Ishikawa (cell line): ENCODE measurements around the gene KCNQ1.

ENCODE experiments used
- CEBPB ChIP-seq: IDR thresholded peaks from 2 replicates; pipeline ENCODE4 v1.6.1; 2012
- CREB1 ChIP-seq: IDR thresholded peaks from 2 replicates; pipeline ENCODE4 v1.6.1; 2012; ENCODE audit warnings: low read depth
- EP300 ChIP-seq: IDR thresholded peaks from 2 replicates; pipeline ENCODE4 v1.6.1; 2012; ENCODE audit warnings: borderline replicate concordance
- FOXM1 ChIP-seq: IDR thresholded peaks from 2 replicates; pipeline ENCODE4 v1.6.1; 2012; ENCODE audit warnings: low read depth, borderline replicate concordance
- NFIC ChIP-seq: IDR thresholded peaks from 2 replicates; pipeline ENCODE4 v1.6.1; 2012
- RAD21 ChIP-seq: IDR thresholded peaks from 2 replicates; pipeline ENCODE4 v1.6.1; 2012; ENCODE audit warnings: low read depth
- TAF1 ChIP-seq: IDR thresholded peaks from 2 replicates; pipeline ENCODE4 v1.6.1; 2012; ENCODE audit warnings: low read depth, mild to moderate bottlenecking
- TCF12 ChIP-seq: IDR thresholded peaks from 2 replicates; pipeline ENCODE4 v1.6.1; 2012; ENCODE audit warnings: low read depth
- TEAD4 ChIP-seq: IDR thresholded peaks from 2 replicates; pipeline ENCODE4 v1.6.1; 2012
- USF1 ChIP-seq: IDR thresholded peaks from 2 replicates; pipeline ENCODE4 v1.6.1; 2012
- YY1 ChIP-seq: IDR thresholded peaks from 2 replicates; pipeline ENCODE4 v1.6.1; 2012; ENCODE audit warnings: low read depth
- TF ChIP-seq, protein P1 (sequence below): IDR thresholded peaks from 2 replicates; pipeline ENCODE4 v1.6.1; 2012
- TF ChIP-seq, protein P2 (sequence below): IDR thresholded peaks from 2 replicates; pipeline ENCODE4 v1.6.1; 2012; ENCODE audit warnings: low read depth, mild to moderate bottlenecking

DNA sequence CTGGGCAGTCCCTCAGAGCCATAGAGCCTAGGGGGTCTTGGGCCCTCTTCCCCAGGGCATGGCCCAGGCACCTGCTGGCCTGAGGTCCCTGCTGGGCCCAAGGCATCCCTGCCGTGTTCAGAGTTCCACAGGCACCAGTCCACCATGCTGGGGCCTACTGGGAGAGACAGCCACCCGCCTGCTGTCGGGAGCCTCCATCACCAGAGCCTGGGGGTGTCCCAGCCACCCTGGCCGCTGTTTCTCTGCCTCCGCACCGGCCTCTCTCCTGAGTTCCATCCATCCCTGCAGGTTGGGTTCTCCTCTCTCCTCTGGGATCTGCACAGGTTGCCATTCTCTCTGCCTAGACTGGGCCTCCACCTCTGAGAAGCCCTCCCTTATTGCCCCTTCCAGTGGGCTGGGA is 68.6 kb downstream of the KCNQ1 start:
- TF ChIP-seq YY1 = no peak
- TF ChIP-seq CEBPB = no peak
- no peak for TF ChIP-seq RAD21
- TF ChIP-seq TEAD4 = no peak
- TF ChIP-seq, protein P1, sequence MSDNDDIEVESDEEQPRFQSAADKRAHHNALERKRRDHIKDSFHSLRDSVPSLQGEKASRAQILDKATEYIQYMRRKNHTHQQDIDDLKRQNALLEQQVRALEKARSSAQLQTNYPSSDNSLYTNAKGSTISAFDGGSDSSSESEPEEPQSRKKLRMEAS = no peak
- TF ChIP-seq TCF12 = no peak
- TF ChIP-seq CREB1 = no peak
- TF ChIP-seq EP300 = no peak
- TF ChIP-seq, protein P2, sequence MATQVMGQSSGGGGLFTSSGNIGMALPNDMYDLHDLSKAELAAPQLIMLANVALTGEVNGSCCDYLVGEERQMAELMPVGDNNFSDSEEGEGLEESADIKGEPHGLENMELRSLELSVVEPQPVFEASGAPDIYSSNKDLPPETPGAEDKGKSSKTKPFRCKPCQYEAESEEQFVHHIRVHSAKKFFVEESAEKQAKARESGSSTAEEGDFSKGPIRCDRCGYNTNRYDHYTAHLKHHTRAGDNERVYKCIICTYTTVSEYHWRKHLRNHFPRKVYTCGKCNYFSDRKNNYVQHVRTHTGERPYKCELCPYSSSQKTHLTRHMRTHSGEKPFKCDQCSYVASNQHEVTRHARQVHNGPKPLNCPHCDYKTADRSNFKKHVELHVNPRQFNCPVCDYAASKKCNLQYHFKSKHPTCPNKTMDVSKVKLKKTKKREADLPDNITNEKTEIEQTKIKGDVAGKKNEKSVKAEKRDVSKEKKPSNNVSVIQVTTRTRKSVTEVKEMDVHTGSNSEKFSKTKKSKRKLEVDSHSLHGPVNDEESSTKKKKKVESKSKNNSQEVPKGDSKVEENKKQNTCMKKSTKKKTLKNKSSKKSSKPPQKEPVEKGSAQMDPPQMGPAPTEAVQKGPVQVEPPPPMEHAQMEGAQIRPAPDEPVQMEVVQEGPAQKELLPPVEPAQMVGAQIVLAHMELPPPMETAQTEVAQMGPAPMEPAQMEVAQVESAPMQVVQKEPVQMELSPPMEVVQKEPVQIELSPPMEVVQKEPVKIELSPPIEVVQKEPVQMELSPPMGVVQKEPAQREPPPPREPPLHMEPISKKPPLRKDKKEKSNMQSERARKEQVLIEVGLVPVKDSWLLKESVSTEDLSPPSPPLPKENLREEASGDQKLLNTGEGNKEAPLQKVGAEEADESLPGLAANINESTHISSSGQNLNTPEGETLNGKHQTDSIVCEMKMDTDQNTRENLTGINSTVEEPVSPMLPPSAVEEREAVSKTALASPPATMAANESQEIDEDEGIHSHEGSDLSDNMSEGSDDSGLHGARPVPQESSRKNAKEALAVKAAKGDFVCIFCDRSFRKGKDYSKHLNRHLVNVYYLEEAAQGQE = no peak
- no peak for TF ChIP-seq TAF1
- TF ChIP-seq NFIC = no peak
- TF ChIP-seq FOXM1 = no peak
- no peak for TF ChIP-seq USF1
